ENCODE measurements around the gene RBBP8NL. TPM values are rescaled to one million over a fixed set of nuclear protein-coding genes. Genes with fewer than 3 reads are reported as not detected.
A peak's percentile ranks its signal among the peaks of the same experiment; 100 is the strongest.

RBBP8NL gene, protein sequence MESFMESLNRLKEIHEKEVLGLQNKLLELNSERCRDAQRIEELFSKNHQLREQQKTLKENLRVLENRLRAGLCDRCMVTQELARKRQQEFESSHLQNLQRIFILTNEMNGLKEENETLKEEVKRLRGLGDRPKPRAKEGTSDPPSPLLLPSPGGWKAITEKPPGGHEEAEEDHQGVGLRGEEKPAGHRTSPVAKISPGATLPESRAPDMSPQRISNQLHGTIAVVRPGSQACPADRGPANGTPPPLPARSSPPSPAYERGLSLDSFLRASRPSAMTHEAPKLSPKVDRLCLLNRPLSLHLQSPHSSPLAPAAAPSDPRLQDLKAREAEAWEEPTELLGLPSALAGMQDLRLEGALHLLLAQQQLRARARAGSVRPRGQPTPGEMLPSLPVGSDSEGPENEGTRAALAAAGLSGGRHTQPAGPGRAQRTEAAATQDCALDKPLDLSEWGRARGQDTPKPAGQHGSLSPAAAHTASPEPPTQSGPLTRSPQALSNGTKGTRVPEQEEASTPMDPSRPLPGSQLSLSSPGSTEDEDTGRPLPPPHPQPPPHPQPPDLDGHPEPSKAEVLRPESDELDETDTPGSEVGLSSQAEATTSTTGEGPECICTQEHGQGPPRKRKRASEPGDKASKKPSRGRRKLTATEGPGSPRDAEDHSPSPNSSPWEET
- total RNA-seq: not detected
- polyA plus RNA-seq: not detected

DNA sequence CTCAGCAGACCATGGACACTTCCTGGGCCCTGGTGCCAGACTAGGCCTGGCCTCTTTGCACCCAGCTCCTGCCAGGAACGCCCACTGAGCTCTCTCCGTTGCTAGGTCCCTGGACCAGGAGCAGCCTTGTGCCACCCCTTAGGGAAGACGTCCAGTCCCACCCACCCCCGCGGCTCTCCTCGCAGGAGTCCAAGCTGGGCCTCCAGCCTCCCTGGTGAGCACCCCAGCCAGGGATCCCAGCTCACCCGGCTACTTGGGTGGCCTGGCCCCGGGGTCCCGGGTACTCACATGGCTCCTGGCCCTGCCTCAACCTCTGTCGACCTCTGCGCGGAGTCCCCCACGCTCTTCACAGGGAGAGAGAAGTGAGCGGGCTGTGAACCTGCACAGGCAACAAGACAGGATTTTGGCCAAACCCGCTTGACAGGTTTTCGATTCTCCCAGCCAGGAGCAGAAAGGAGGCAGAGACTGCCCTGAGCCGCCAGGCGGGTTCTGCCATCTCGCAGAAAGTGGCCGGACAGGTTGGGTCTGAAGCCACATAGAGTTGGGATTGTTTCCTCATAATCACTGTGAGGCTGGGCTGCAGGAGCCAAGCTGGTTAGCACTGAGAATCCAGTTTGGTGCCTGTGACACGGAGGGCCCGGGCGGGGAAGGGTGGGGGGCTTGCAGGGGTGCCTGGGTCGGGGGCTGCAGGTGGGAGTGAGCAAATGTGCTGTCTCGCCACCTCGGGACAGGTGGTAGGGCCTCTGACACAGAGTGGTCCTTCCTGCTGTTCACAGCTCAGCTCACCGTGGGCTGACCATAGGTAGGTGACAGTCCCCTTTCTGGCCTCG, at the start of gene RBBP8NL:
RBBP8NL (minus strand) TSS at position 368 of the 830 bp plus-strand sequence. CDS start 7,892 bp downstream, outside the sequence.
- Histone ChIP-seq H3K27me3 (ENCODE audit: insufficient read depth, low read length, poor library complexity, severe bottlenecking) (peaks cover under 1% of the 10 kb centered on the region), H3K9me3 (ENCODE audit: low read length) (no peaks in the 10 kb centered on the region), H3K27ac (ENCODE audit: low read depth, low read length) (no peak within 1 kb of the TSS), H3K4me3 (ENCODE audit: low read length) (no peak within 1 kb of the TSS), H3K36me3 (ENCODE audit: insufficient read depth, low read length) (no peaks in the 10 kb centered on the region), H3K4me1 (ENCODE audit: insufficient read depth, low read length) (no peaks in the 10 kb centered on the region)
- Mint-ChIP-seq H3K4me3 (no peak within 1 kb of the TSS), H3K9me3 (no peaks in the 10 kb centered on the region), H3K4me1 (no peaks in the 10 kb centered on the region), H3K36me3 (no peaks in the 10 kb centered on the region), H3K27me3 (peaks cover 8 to 14% of the 10 kb centered on the region in 2 donors), H3K27ac (no peak within 1 kb of the TSS)
- CTCF ChIA-PET: no interaction called here
- no peak for DNase-seq
- POLR2A ChIA-PET: no interaction called here

DNA sequence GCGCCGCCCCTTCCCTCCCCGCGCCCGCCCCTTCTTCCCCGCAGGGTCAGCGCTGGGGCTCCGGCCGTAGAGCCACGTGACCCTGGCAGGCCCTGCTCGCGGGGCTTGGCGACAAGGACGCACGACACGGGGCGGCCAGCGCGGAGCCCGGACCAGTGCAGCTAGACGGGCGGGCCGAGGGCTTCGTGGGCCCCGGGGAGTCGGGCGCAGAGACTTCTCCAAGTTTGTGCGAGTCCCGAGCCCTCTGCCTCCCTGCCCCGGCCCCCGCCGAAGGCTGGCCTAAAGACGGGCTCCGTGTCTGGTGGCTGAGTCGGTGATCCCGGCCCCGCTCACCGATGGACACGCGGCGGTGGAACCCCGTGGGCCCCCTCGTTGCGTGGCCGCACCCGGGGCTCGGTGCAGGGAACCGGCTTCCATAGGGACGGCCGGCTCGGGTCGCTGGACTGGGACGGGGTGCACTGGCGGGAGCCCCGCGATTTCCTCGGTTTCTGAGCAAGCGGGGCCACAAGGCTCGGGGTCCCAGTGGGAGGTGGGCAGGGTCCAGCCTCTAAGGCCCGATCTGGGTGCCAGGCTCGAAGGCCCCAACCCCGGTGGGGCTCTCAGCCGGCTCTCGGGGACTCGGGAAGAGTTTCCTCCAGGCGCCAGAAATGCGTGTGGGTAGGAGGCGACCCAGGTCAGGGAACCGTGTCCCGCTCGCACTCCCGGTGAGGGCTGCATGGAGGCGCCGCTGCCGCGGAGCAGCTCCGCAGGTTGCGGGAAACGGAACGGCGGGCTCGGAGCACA, 48.9 kb upstream of the RBBP8NL start:
- CTCF ChIA-PET: no interaction called here
- no peaks in the 10 kb centered on the region for H3K9me3 ChIP-seq (ENCODE audit: low read length)
- DNase-seq: no peak
- H3K27ac ChIP-seq (ENCODE audit: low read depth, low read length): peak overlapping the region; percentile 47
- H3K4me1 ChIP-seq (ENCODE audit: insufficient read depth, low read length): no peaks in the 10 kb centered on the region
- Mint-ChIP-seq H3K27me3 (peaks cover 48% of the 10 kb centered on the region in 2 donors), H3K9me3 (no peaks in the 10 kb centered on the region), H3K4me3 (peak overlapping the region in 1 of 7 donors; percentile 48), H3K36me3 (no peaks in the 10 kb centered on the region), H3K27ac (no peak overlapping the region), H3K4me1 (peaks cover 4% of the 10 kb centered on the region in 3 donors)
- POLR2A ChIA-PET: no interaction called here
- no peaks in the 10 kb centered on the region for H3K27me3 ChIP-seq (ENCODE audit: insufficient read depth, low read length, poor library complexity, severe bottlenecking)
- no peaks in the 10 kb centered on the region for H3K36me3 ChIP-seq (ENCODE audit: insufficient read depth, low read length)
- no peak overlapping the region for H3K4me3 ChIP-seq (ENCODE audit: low read length)

DNA sequence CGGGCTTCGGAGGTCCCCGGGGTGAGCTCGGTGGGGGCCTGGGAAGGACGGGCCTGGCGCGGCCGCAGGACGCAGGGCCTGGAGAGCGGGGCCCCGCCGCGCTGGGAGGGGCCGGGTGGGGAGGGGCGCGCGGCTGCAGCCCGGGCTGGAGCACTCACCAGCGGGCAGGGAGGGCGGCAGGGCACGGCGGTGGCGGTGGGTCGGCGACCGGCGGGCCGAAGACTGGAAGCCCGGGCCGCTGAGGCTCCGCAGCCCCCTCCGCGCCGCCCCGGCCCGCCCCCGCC, 48.4 kb upstream of the RBBP8NL start, which contains the start of gene GATA5:
GATA5 (minus strand) TSS at position 224 of the 284 bp plus-strand sequence. CDS start 474 bp downstream, outside the sequence.
- H3K4me1 ChIP-seq (ENCODE audit: insufficient read depth, low read length): no peaks in the 10 kb centered on the region
- no peaks in the 10 kb centered on the region for H3K36me3 ChIP-seq (ENCODE audit: insufficient read depth, low read length)
- H3K27ac ChIP-seq (ENCODE audit: low read depth, low read length): peak within 1 kb of the TSS; percentile 47
- H3K27me3 ChIP-seq (ENCODE audit: insufficient read depth, low read length, poor library complexity, severe bottlenecking): no peaks in the 10 kb centered on the region
- peaks cover 4% of the 10 kb centered on the region in 3 donors for H3K4me1 Mint-ChIP-seq
- ChIA-PET CTCF (no interaction called here), POLR2A (no interaction called here)
- DNase-seq: no peak
- H3K27me3 Mint-ChIP-seq: peaks cover 46 to 50% of the 10 kb centered on the region in 2 donors
- H3K9me3 Mint-ChIP-seq: no peaks in the 10 kb centered on the region
- H3K36me3 Mint-ChIP-seq: no peaks in the 10 kb centered on the region
- H3K27ac Mint-ChIP-seq: no peak within 1 kb of the TSS
- H3K9me3 ChIP-seq (ENCODE audit: low read length): no peaks in the 10 kb centered on the region
- no peak within 1 kb of the TSS for H3K4me3 ChIP-seq (ENCODE audit: low read length)
- peak within 1 kb of the TSS in 3 of 7 donors; percentile 26 to 48 (median 34) for H3K4me3 Mint-ChIP-seq

DNA sequence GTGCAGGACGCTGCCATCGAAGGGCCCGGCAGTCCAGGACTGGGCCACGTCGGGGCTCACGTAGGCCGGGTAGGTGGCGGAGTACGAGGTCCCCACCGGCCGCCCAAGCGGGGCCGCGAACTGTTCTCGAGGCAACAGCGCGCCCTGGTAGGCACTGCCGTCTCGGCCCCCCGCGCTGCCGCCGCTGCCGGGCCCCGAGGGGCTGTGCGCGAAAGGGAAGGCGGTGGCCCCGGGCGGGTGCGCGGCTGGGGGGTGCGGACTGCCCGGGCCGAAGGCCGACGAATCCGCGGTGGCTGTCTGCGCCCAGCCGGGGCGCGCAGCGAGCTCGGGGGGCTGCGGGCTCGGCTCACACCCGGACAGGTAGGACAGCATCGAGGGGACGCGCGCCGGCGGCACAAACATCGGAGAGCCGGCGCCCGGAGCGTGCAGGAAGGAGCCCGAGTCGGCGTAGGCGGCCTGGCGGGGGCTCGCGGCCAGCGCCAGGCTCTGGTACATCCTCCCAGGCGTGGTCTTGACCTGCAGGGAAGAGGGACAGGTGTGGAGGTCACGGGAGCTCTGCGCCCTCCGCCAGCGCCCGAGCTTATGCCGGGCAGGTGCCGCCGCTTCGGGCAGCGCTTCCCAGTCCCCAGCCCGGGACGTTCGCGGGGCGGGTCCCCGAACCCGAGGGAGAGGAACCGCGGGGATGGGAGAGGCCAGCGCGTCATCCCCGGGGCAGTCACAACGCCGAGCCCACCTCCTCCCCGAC, 47.9 kb upstream of the RBBP8NL start:
- no peak overlapping the region for H3K27ac ChIP-seq (ENCODE audit: low read depth, low read length)

DNA sequence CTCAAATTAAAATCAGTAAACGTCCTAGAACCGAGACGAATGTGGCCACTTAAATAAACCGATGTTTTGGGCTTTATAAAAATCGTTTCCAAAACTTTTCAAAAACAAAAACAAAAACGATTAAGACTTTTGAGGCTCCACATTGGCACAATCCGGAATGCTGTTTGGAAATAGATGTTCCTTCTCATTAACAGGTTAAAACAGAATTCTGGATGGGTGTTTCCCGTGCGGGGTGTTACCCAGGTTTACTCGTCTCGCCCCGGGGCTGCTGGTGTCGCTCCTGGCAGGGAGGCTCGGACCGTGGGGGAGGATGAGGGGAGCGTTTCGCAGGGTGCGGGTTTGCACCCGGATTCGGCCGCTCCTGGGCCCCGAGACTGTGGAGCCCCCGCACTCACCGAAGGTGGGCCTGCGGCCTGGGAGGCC, 47.3 kb upstream of the RBBP8NL start:
- no peak overlapping the region for H3K4me3 ChIP-seq (ENCODE audit: low read length)
- H3K36me3 ChIP-seq (ENCODE audit: insufficient read depth, low read length): no peaks in the 10 kb centered on the region
- ChIA-PET CTCF (no interaction called here), POLR2A (no interaction called here)
- H3K4me1 ChIP-seq (ENCODE audit: insufficient read depth, low read length): no peaks in the 10 kb centered on the region
- DNase-seq: no peak
- peaks cover 49% of the 10 kb centered on the region in 2 donors for H3K27me3 Mint-ChIP-seq
- H3K27ac ChIP-seq (ENCODE audit: low read depth, low read length): no peak overlapping the region
- H3K9me3 Mint-ChIP-seq: no peaks in the 10 kb centered on the region
- no peaks in the 10 kb centered on the region for H3K27me3 ChIP-seq (ENCODE audit: insufficient read depth, low read length, poor library complexity, severe bottlenecking)
- no peak overlapping the region for H3K4me3 Mint-ChIP-seq
- H3K36me3 Mint-ChIP-seq: no peaks in the 10 kb centered on the region
- H3K4me1 Mint-ChIP-seq: peaks cover 4% of the 10 kb centered on the region in 3 donors
- H3K27ac Mint-ChIP-seq: no peak overlapping the region
- H3K9me3 ChIP-seq (ENCODE audit: low read length): no peaks in the 10 kb centered on the region

More for the DNA sequence above, 47.9 kb upstream of the RBBP8NL start:
- peaks cover 45 to 50% of the 10 kb centered on the region in 2 donors for H3K27me3 Mint-ChIP-seq
- H3K9me3 Mint-ChIP-seq: no peaks in the 10 kb centered on the region
- no peaks in the 10 kb centered on the region for H3K27me3 ChIP-seq (ENCODE audit: insufficient read depth, low read length, poor library complexity, severe bottlenecking)
- no peaks in the 10 kb centered on the region for H3K36me3 Mint-ChIP-seq
- no peak overlapping the region for H3K4me3 ChIP-seq (ENCODE audit: low read length)
- CTCF ChIA-PET: no interaction called here
- peaks cover 4% of the 10 kb centered on the region in 3 donors for H3K4me1 Mint-ChIP-seq
- no peak for DNase-seq
- POLR2A ChIA-PET: no interaction called here
- no peaks in the 10 kb centered on the region for H3K9me3 ChIP-seq (ENCODE audit: low read length)
- H3K4me1 ChIP-seq (ENCODE audit: insufficient read depth, low read length): no peaks in the 10 kb centered on the region
- no peak overlapping the region for H3K27ac Mint-ChIP-seq
- H3K4me3 Mint-ChIP-seq: no peak overlapping the region
- no peaks in the 10 kb centered on the region for H3K36me3 ChIP-seq (ENCODE audit: insufficient read depth, low read length)

DNA sequence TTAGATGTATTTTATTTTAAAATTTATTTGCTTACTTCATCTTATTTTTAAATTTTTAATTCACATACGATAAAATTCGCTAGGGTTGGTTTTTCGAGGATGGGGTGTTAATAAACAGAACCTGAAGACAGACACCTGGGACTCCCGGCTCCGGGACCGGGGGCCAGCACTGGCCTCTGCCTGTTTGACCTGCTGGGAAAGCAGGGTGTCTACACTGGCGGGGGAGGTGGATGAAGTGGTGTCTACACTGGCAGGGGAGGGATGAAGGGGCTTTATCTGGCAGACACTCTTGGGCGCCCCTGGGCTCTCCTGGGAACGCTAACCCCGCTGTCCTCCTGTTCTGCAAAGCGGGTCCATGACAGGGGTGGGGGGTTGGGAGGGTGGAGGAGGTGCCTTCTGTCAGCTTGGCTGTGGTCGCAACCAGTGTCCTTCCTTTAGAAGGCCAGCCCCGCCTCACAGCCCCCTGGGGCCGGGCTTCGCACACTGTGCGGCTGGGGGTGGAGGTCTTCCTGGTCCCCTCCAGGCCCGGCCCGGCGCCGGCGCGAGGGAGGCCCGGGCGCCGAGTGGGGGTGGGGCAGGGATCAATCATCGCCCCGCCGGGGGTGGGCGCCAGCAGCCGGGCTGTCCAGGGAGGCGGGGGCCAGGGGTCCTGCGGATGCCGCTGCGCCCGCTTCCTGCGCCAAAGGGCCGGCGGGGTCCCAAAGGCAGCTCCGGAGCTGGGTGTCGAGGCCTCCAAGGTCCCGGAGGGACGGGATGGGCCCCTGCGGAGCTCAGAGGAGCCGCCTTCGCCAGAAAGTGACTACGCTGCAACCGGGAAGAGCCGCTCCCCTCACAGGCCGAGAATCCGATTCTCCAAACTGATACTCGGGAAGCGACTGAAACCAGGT, 46.6 kb upstream of the RBBP8NL start:
- H3K4me3 ChIP-seq (ENCODE audit: low read length): no peak overlapping the region
- H3K27me3 Mint-ChIP-seq: peaks cover 43 to 49% of the 10 kb centered on the region in 2 donors

More for the DNA sequence above, 46.6 kb upstream of the RBBP8NL start:
- Mint-ChIP-seq H3K4me1 (peaks cover 2 to 4% (median 4%) of the 10 kb centered on the region in 3 donors), H3K36me3 (no peaks in the 10 kb centered on the region), H3K4me3 (no peak overlapping the region), H3K27ac (no peak overlapping the region), H3K9me3 (no peaks in the 10 kb centered on the region)
- no peak for DNase-seq
- no peaks in the 10 kb centered on the region for H3K9me3 ChIP-seq (ENCODE audit: low read length)
- no peaks in the 10 kb centered on the region for H3K36me3 ChIP-seq (ENCODE audit: insufficient read depth, low read length)
- ChIA-PET POLR2A (no interaction called here), CTCF (no interaction called here)
- H3K27me3 ChIP-seq (ENCODE audit: insufficient read depth, low read length, poor library complexity, severe bottlenecking): no peaks in the 10 kb centered on the region
- H3K27ac ChIP-seq (ENCODE audit: low read depth, low read length): no peak overlapping the region
- H3K4me1 ChIP-seq (ENCODE audit: insufficient read depth, low read length): no peaks in the 10 kb centered on the region
